Measurements from ENCODE around the gene DAZAP2. TPM values are rescaled to one million over a fixed set of nuclear protein-coding genes. Genes with fewer than 3 reads are reported as not detected.

DAZAP2 gene
- total and polyA plus RNA-seq, 2 experiments from 2014 or later = 35.8 to 39.9 TPM

DNA sequence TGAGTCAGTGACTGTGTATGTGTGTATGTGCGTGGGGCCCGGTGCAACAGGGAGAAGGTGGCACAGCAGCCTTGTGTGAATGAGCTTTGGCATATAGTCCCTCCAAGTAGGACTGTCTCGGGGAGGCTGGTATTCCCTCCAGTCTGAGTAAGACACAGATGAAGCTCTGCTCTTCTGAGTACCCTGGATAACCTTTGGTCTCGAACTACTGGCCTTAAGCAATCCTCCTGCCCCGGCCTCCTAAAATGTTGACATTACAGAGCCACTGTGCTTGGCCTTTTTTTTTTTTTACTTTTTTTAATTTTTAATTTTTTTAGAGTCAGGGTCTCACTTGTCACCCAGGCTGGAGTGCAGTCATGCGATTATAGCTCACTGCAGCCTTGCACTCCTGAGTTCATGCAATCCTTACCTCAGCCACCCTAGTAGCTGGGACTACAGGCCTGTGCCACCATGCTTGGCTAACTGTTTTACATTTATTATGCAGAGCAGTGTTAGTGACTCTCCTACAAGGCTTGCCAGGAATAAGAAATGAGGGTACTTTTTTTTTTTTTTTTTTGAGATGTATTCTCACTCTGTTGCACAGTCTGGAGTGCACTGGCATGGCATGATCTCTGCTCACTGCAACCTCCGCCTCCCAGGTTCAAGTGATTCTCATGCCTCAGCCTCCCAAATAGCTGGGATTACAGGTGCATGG, 9.4 kb upstream of the DAZAP2 start:
- no peaks in the 10 kb centered on the region for H3K27me3 ChIP-seq (ENCODE audit: insufficient read depth)
- Mint-ChIP-seq H3K4me3 (no peak overlapping the region), H3K9me3 (no peaks in the 10 kb centered on the region; the same call in 2 of the 3 replicates), H3K27ac (no peak overlapping the region), H3K4me1 (peaks cover 3% of the 10 kb centered on the region; the same call in 1 of the 3 replicates), H3K36me3 (ENCODE audit: low read depth) (no peaks in the 10 kb centered on the region), H3K27me3 (ENCODE audit: insufficient read depth, low read depth, poor library complexity) (no peaks in the 10 kb centered on the region)
- no peak overlapping the region for H3K27ac ChIP-seq (ENCODE audit: low read depth)
- no peaks in the 10 kb centered on the region for H3K79me2 ChIP-seq (replicated peaks; ENCODE audit: insufficient read depth)
- no peaks in the 10 kb centered on the region for H3K4me1 ChIP-seq (ENCODE audit: insufficient read depth)
- no peaks in the 10 kb centered on the region for H3K9me2 ChIP-seq (ENCODE audit: insufficient read depth)
- H3K4me3 ChIP-seq = no peak overlapping the region
- no peak for ATAC-seq
- H3F3A ChIP-seq (replicated peaks; ENCODE audit: low read depth) = no peaks in the 10 kb centered on the region
- no peaks in the 10 kb centered on the region for H3K36me3 ChIP-seq (ENCODE audit: insufficient read depth)
- no peak for DNase-seq (ENCODE audit: low spot score)
- H4K20me1 ChIP-seq (replicated peaks; ENCODE audit: insufficient read depth) = no peaks in the 10 kb centered on the region
- no peak overlapping the region for H2AFZ ChIP-seq
- H3K4me2 ChIP-seq = no peak overlapping the region
- TF ChIP-seq, protein P1, sequence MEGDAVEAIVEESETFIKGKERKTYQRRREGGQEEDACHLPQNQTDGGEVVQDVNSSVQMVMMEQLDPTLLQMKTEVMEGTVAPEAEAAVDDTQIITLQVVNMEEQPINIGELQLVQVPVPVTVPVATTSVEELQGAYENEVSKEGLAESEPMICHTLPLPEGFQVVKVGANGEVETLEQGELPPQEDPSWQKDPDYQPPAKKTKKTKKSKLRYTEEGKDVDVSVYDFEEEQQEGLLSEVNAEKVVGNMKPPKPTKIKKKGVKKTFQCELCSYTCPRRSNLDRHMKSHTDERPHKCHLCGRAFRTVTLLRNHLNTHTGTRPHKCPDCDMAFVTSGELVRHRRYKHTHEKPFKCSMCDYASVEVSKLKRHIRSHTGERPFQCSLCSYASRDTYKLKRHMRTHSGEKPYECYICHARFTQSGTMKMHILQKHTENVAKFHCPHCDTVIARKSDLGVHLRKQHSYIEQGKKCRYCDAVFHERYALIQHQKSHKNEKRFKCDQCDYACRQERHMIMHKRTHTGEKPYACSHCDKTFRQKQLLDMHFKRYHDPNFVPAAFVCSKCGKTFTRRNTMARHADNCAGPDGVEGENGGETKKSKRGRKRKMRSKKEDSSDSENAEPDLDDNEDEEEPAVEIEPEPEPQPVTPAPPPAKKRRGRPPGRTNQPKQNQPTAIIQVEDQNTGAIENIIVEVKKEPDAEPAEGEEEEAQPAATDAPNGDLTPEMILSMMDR (conservative IDR thresholded peaks at IDR 0.05; ENCODE audit: low read depth in 2 of 2) = no peak
- no peak for TF ChIP-seq ZNF114 (CRISPR knock-in tag; IDR thresholded peaks at IDR 0.05)
- no peak for TF ChIP-seq CREB1 (CRISPR knock-in tag; IDR thresholded peaks at IDR 0.05; ENCODE audit: low read depth)
- TF ChIP-seq, protein P2, sequence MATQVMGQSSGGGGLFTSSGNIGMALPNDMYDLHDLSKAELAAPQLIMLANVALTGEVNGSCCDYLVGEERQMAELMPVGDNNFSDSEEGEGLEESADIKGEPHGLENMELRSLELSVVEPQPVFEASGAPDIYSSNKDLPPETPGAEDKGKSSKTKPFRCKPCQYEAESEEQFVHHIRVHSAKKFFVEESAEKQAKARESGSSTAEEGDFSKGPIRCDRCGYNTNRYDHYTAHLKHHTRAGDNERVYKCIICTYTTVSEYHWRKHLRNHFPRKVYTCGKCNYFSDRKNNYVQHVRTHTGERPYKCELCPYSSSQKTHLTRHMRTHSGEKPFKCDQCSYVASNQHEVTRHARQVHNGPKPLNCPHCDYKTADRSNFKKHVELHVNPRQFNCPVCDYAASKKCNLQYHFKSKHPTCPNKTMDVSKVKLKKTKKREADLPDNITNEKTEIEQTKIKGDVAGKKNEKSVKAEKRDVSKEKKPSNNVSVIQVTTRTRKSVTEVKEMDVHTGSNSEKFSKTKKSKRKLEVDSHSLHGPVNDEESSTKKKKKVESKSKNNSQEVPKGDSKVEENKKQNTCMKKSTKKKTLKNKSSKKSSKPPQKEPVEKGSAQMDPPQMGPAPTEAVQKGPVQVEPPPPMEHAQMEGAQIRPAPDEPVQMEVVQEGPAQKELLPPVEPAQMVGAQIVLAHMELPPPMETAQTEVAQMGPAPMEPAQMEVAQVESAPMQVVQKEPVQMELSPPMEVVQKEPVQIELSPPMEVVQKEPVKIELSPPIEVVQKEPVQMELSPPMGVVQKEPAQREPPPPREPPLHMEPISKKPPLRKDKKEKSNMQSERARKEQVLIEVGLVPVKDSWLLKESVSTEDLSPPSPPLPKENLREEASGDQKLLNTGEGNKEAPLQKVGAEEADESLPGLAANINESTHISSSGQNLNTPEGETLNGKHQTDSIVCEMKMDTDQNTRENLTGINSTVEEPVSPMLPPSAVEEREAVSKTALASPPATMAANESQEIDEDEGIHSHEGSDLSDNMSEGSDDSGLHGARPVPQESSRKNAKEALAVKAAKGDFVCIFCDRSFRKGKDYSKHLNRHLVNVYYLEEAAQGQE (IDR thresholded peaks at IDR 0.05; ENCODE audit: unreplicated experiment) = no peak
- no peak for TF ChIP-seq JUNB (IDR thresholded peaks at IDR 0.05; ENCODE audit: unreplicated experiment)
- TF ChIP-seq, protein P3, sequence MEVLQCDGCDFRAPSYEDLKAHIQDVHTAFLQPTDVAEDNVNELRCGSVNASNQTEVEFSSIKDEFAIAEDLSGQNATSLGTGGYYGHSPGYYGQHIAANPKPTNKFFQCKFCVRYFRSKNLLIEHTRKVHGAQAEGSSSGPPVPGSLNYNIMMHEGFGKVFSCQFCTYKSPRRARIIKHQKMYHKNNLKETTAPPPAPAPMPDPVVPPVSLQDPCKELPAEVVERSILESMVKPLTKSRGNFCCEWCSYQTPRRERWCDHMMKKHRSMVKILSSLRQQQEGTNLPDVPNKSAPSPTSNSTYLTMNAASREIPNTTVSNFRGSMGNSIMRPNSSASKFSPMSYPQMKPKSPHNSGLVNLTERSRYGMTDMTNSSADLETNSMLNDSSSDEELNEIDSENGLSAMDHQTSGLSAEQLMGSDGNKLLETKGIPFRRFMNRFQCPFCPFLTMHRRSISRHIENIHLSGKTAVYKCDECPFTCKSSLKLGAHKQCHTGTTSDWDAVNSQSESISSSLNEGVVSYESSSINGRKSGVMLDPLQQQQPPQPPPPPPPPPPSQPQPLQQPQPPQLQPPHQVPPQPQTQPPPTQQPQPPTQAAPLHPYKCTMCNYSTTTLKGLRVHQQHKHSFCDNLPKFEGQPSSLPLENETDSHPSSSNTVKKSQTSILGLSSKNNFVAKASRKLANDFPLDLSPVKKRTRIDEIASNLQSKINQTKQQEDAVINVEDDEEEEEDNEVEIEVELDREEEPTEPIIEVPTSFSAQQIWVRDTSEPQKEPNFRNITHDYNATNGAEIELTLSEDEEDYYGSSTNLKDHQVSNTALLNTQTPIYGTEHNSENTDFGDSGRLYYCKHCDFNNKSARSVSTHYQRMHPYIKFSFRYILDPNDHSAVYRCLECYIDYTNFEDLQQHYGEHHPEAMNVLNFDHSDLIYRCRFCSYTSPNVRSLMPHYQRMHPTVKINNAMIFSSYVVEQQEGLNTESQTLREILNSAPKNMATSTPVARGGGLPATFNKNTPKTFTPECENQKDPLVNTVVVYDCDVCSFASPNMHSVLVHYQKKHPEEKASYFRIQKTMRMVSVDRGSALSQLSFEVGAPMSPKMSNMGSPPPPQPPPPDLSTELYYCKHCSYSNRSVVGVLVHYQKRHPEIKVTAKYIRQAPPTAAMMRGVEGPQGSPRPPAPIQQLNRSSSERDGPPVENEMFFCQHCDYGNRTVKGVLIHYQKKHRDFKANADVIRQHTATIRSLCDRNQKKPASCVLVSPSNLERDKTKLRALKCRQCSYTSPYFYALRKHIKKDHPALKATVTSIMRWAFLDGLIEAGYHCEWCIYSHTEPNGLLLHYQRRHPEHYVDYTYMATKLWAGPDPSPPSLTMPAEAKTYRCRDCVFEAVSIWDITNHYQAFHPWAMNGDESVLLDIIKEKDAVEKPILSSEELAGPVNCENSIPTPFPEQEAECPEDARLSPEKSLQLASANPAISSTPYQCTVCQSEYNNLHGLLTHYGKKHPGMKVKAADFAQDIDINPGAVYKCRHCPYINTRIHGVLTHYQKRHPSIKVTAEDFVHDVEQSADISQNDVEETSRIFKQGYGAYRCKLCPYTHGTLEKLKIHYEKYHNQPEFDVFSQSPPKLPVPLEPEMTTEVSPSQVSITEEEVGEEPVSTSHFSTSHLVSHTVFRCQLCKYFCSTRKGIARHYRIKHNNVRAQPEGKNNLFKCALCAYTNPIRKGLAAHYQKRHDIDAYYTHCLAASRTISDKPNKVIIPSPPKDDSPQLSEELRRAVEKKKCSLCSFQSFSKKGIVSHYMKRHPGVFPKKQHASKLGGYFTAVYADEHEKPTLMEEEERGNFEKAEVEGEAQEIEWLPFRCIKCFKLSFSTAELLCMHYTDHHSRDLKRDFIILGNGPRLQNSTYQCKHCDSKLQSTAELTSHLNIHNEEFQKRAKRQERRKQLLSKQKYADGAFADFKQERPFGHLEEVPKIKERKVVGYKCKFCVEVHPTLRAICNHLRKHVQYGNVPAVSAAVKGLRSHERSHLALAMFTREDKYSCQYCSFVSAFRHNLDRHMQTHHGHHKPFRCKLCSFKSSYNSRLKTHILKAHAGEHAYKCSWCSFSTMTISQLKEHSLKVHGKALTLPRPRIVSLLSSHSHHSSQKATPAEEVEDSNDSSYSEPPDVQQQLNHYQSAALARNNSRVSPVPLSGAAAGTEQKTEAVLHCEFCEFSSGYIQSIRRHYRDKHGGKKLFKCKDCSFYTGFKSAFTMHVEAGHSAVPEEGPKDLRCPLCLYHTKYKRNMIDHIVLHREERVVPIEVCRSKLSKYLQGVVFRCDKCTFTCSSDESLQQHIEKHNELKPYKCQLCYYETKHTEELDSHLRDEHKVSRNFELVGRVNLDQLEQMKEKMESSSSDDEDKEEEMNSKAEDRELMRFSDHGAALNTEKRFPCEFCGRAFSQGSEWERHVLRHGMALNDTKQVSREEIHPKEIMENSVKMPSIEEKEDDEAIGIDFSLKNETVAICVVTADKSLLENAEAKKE (CRISPR knock-in tag; IDR thresholded peaks at IDR 0.05) = no peak
- TF ChIP-seq NANOG (IDR thresholded peaks at IDR 0.05; ENCODE audit: borderline replicate concordance) = no peak
- no peak for TF ChIP-seq EZH2 (IDR thresholded peaks at IDR 0.05; ENCODE audit: low read depth, unreplicated experiment)
- TF ChIP-seq, protein P4, sequence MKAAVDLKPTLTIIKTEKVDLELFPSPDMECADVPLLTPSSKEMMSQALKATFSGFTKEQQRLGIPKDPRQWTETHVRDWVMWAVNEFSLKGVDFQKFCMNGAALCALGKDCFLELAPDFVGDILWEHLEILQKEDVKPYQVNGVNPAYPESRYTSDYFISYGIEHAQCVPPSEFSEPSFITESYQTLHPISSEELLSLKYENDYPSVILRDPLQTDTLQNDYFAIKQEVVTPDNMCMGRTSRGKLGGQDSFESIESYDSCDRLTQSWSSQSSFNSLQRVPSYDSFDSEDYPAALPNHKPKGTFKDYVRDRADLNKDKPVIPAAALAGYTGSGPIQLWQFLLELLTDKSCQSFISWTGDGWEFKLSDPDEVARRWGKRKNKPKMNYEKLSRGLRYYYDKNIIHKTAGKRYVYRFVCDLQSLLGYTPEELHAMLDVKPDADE (IDR thresholded peaks at IDR 0.05) = no peak
- no peak for TF ChIP-seq STAT1 (IDR thresholded peaks at IDR 0.05; ENCODE audit: unreplicated experiment)
- no peak for TF ChIP-seq ZNF331 (CRISPR knock-in tag; IDR thresholded peaks at IDR 0.05; ENCODE audit: low read depth)
- TF ChIP-seq POLR2AphosphoS5 (IDR thresholded peaks at IDR 0.05; ENCODE audit: low read depth) = no peak
- no peak for TF ChIP-seq EZH2phosphoT487 (IDR thresholded peaks at IDR 0.05; ENCODE audit: unreplicated experiment)
